Activated B cell treated with CpG ODN at 0.5 μM for 24 hours (primary cell): ENCODE measurements around the gene SUPT7L. TPM values are rescaled to one million over a fixed set of nuclear protein-coding genes. Genes with fewer than 3 reads are reported as not detected.

ENCODE experiments used
- ATAC-seq: fragments of 200-7000 bp; cut with Tn5 transposase; one replicate; pipeline ENCODE4 v1.10.0; 2021; ENCODE audit warnings: low read depth, mild to moderate bottlenecking, moderate library complexity
- CTCF ChIA-PET: fragments of 350-600 bp; sonication (Branson Sonifier 250); formaldehyde crosslinking; loops from one replicate; lab custom pipeline; 2021; ENCODE audit warnings: antibody characterized with exemption; lab: Charles Lee
- POLR2A ChIA-PET: fragments of 350-600 bp; sonication (Branson Sonifier 250); formaldehyde crosslinking; loops from one replicate; lab custom pipeline; 2021; ENCODE audit warnings: antibody characterized with exemption; lab: Charles Lee
- DNase-seq: peaks from one replicate; pipeline ENCODE4 v3.0.0; 2022
- H3K27ac Mint-ChIP-seq: one replicate; pipeline ENCODE4 v1.8.0; 2020; ENCODE audit warnings: mixed read lengths
- H3K27me3 Mint-ChIP-seq: one replicate; pipeline ENCODE4 v1.8.0; 2021; ENCODE audit warnings: mixed read lengths
- H3K36me3 Mint-ChIP-seq: one replicate; pipeline ENCODE4 v1.8.0; 2021; ENCODE audit warnings: low read depth, mixed read lengths
- H3K4me1 Mint-ChIP-seq: one replicate; pipeline ENCODE4 v1.8.0; 2021; ENCODE audit warnings: mixed read lengths
- H3K4me3 Mint-ChIP-seq: one replicate; pipeline ENCODE4 v1.8.0; 2020; ENCODE audit warnings: mild to moderate bottlenecking, mixed read lengths
- H3K9me3 Mint-ChIP-seq: one replicate; pipeline ENCODE4 v1.8.0; 2020; ENCODE audit warnings: mixed read lengths
- CTCF ChIP-seq: fragments of 200-600 bp; IDR thresholded peaks from one replicate; pipeline ENCODE4 v1.8.0; 2022; ENCODE audit warnings: antibody characterized with exemption, mild to moderate bottlenecking
- intact Hi-C: fragments of 100-400 bp; cut with micrococcal nuclease; formaldehyde crosslinking; loops from one replicate; pipeline ENCODE4 v1.15.1; 2024
- total RNA-seq: library from RNA; stranded (reverse); gene quantifications from 2 replicates; pipeline ENCODE4 v1.2.3, GENCODE V29; 2022

The SUPT7L gene
- total RNA-seq, 1 donor from 2014 or later = 30.9 TPM

GRCh38 chr2:27664154-27664574 lies 750 bp upstream of the SUPT7L start:
- Mint-ChIP-seq H3K4me3 (peak overlapping the region; percentile 100), H3K4me1 (peaks cover 46% of the 10 kb centered on the region), H3K9me3 (no peaks in the 10 kb centered on the region), H3K27ac (peak overlapping the region; percentile 99), H3K36me3 (peaks cover 62% of the 10 kb centered on the region), H3K27me3 (no peaks in the 10 kb centered on the region)
- ChIA-PET POLR2A (interaction anchor here (0.5 to 2.0 kb wide), 9 partner anchors 18 to 452 kb away, joined by 3 to 20 read pairs (median 7); partner anchors contain the start of genes ATRAID, CCDC121, GPN1 and NRBP1), CTCF (interaction anchor here (1.7 kb wide), 1 partner anchor 19 kb away, joined by 12 read pairs; no protein-coding TSS in a partner anchor)
- DNase-seq (no peak), ATAC-seq (no peak)
- intact Hi-C loops = no loop called here
- no peak for TF ChIP-seq CTCF

GRCh38 chr2:27661371-27661770 lies 2.0 kb downstream of the SUPT7L start:
- CTCF ChIA-PET = no interaction called here
- intact Hi-C loops = no loop called here
- POLR2A ChIA-PET = no interaction called here
- H3K4me3 Mint-ChIP-seq = peak overlapping the region; percentile 100
- H3K36me3 Mint-ChIP-seq = peaks cover 56% of the 10 kb centered on the region
- ATAC-seq (no peak), DNase-seq (no peak)
- no peak overlapping the region for H3K27ac Mint-ChIP-seq
- no peaks in the 10 kb centered on the region for H3K9me3 Mint-ChIP-seq
- peaks cover 46% of the 10 kb centered on the region for H3K4me1 Mint-ChIP-seq
- no peak for TF ChIP-seq CTCF
- no peaks in the 10 kb centered on the region for H3K27me3 Mint-ChIP-seq

- ChIA-PET CTCF (interaction anchor here (1.3 kb wide), 1 partner anchor 28 kb away, joined by 3 read pairs; no protein-coding TSS in a partner anchor), POLR2A (no interaction called here)
- DNase-seq = no peak
- H3K36me3 Mint-ChIP-seq = peaks cover 74% of the 10 kb centered on the region
- ATAC-seq = no peak
- no peaks in the 10 kb centered on the region for H3K9me3 Mint-ChIP-seq
- no peak for TF ChIP-seq CTCF
- no peaks in the 10 kb centered on the region for H3K27me3 Mint-ChIP-seq
- no peak overlapping the region for H3K27ac Mint-ChIP-seq
- H3K4me1 Mint-ChIP-seq = peaks cover 11% of the 10 kb centered on the region
- intact Hi-C loops = no loop called here
- no peak overlapping the region for H3K4me3 Mint-ChIP-seq
These were observed 8.1 kb downstream of the SUPT7L start for GRCh38 chr2:27655155-27655951.

- Mint-ChIP-seq H3K27ac (no peak overlapping the region), H3K4me3 (no peak overlapping the region), H3K27me3 (no peaks in the 10 kb centered on the region), H3K4me1 (peaks cover 6% of the 10 kb centered on the region), H3K9me3 (no peaks in the 10 kb centered on the region), H3K36me3 (peaks cover 79% of the 10 kb centered on the region)
- DNase-seq = no peak
- TF ChIP-seq CTCF = no peak
- ChIA-PET CTCF (no interaction called here), POLR2A (no interaction called here)
- ATAC-seq = no peak
- intact Hi-C loops = no loop called here
These were observed 10.0 kb downstream of the SUPT7L start for GRCh38 chr2:27653397-27653796.

- Mint-ChIP-seq H3K9me3 (no peaks in the 10 kb centered on the region), H3K27ac (no peak overlapping the region), H3K36me3 (peaks cover 82% of the 10 kb centered on the region), H3K4me3 (no peak overlapping the region), H3K4me1 (peaks cover 6% of the 10 kb centered on the region), H3K27me3 (no peaks in the 10 kb centered on the region)
- no peak for DNase-seq
- intact Hi-C loops = no loop called here
- no peak for TF ChIP-seq CTCF
- no peak for ATAC-seq
- ChIA-PET POLR2A (no interaction called here), CTCF (no interaction called here)
These were observed 10.6 kb downstream of the SUPT7L start for GRCh38 chr2:27652790-27653189.
